BLaER1 (cell line): ENCODE results near the gene TRPV3.

Experiments
- H3K27ac ChIP-seq: shearing (Covaris generic); formaldehyde crosslinking; 2 replicates; pipeline ENCODE4 v1.8.1; 2022
- H3K27me3 ChIP-seq: shearing (Covaris generic); formaldehyde crosslinking; 2 replicates; pipeline ENCODE4 v1.8.1; 2022
- H3K36me3 ChIP-seq: shearing (Covaris generic); formaldehyde crosslinking; 2 replicates; pipeline ENCODE4 v1.8.1; 2022
- H3K4me1 ChIP-seq: shearing (Covaris generic); formaldehyde crosslinking; 2 replicates; pipeline ENCODE4 v1.8.1; 2022
- H3K4me2 ChIP-seq: shearing (Covaris generic); formaldehyde crosslinking; 2 replicates; pipeline ENCODE4 v1.8.1; 2022
- H3K4me3 ChIP-seq: shearing (Covaris generic); formaldehyde crosslinking; 2 replicates; pipeline ENCODE4 v1.8.1; 2022
- H3K9ac ChIP-seq: shearing (Covaris generic); formaldehyde crosslinking; 2 replicates; pipeline ENCODE4 v1.8.1; 2022
- H3K9me3 ChIP-seq: shearing (Covaris generic); formaldehyde crosslinking; 2 replicates; pipeline ENCODE4 v1.8.1; 2022
- H4K20me1 ChIP-seq: shearing (Covaris generic); formaldehyde crosslinking; 2 replicates; pipeline ENCODE4 v1.8.1; 2022
- Cebpa-rat ChIP-seq: shearing (Covaris generic); IDR thresholded peaks from 2 replicates; pipeline ENCODE4 v1.8.1; 2022

The TRPV3 gene

GRCh38 chr17:3549610-3550162 is 7.9 kb downstream of the TRPV3 start:
- Histone ChIP-seq H3K27ac (no peak overlapping the region), H3K4me2 (no peak overlapping the region), H3K36me3 (no peaks in the 10 kb centered on the region), H3K27me3 (no peaks in the 10 kb centered on the region), H3K4me1 (peaks cover 7% of the 10 kb centered on the region), H3K4me3 (no peak overlapping the region), H3K9me3 (no peaks in the 10 kb centered on the region), H4K20me1 (no peaks in the 10 kb centered on the region), H3K9ac (no peak overlapping the region)
- TF ChIP-seq Cebpa-rat: no peak

GRCh38 chr17:3547628-3548027 is 10.0 kb downstream of the TRPV3 start:
- Histone ChIP-seq H3K27ac (no peak overlapping the region), H3K4me2 (no peak overlapping the region), H3K9me3 (no peaks in the 10 kb centered on the region), H3K4me1 (no peaks in the 10 kb centered on the region), H3K27me3 (no peaks in the 10 kb centered on the region), H3K9ac (no peak overlapping the region), H3K36me3 (no peaks in the 10 kb centered on the region), H3K4me3 (no peak overlapping the region), H4K20me1 (no peaks in the 10 kb centered on the region)
- no peak for TF ChIP-seq Cebpa-rat

- Histone ChIP-seq H3K4me3 (no peak overlapping the region), H3K27me3 (no peaks in the 10 kb centered on the region), H3K27ac (no peak overlapping the region), H4K20me1 (no peaks in the 10 kb centered on the region), H3K4me2 (no peak overlapping the region), H3K36me3 (no peaks in the 10 kb centered on the region), H3K4me1 (no peaks in the 10 kb centered on the region), H3K9me3 (no peaks in the 10 kb centered on the region), H3K9ac (no peak overlapping the region)
- no peak for TF ChIP-seq Cebpa-rat
These were observed 10.6 kb downstream of the TRPV3 start for GRCh38 chr17:3546997-3547396.

- H3K4me1 ChIP-seq: no peaks in the 10 kb centered on the region
- no peak for TF ChIP-seq Cebpa-rat
- no peak overlapping the region for H3K4me2 ChIP-seq
- no peaks in the 10 kb centered on the region for H3K27me3 ChIP-seq
- H3K9ac ChIP-seq: no peak overlapping the region
- no peak overlapping the region for H3K27ac ChIP-seq
- no peaks in the 10 kb centered on the region for H3K9me3 ChIP-seq
- H3K4me3 ChIP-seq: no peak overlapping the region
- H4K20me1 ChIP-seq: no peaks in the 10 kb centered on the region
- H3K36me3 ChIP-seq: no peaks in the 10 kb centered on the region
These were observed 11.1 kb downstream of the TRPV3 start for GRCh38 chr17:3546521-3546920.

- no peak for TF ChIP-seq Cebpa-rat
- no peak overlapping the region for H3K27ac ChIP-seq
- H3K9ac ChIP-seq: no peak overlapping the region
- H4K20me1 ChIP-seq: no peaks in the 10 kb centered on the region
- H3K4me3 ChIP-seq: no peak overlapping the region
- peaks cover 3% of the 10 kb centered on the region; the same call in 1 of the 2 replicates for H3K4me1 ChIP-seq
- no peaks in the 10 kb centered on the region for H3K27me3 ChIP-seq
- no peaks in the 10 kb centered on the region for H3K36me3 ChIP-seq
- H3K4me2 ChIP-seq: no peak overlapping the region
- H3K9me3 ChIP-seq: no peaks in the 10 kb centered on the region
These were observed 12.5 kb downstream of the TRPV3 start for GRCh38 chr17:3545151-3545550.

GRCh38 chr17:3544365-3544764 is 13.2 kb downstream of the TRPV3 start:
- Histone ChIP-seq H4K20me1 (no peaks in the 10 kb centered on the region), H3K4me3 (no peak overlapping the region), H3K9me3 (no peaks in the 10 kb centered on the region), H3K27me3 (no peaks in the 10 kb centered on the region), H3K9ac (no peak overlapping the region), H3K27ac (no peak overlapping the region), H3K4me2 (no peak overlapping the region), H3K36me3 (no peaks in the 10 kb centered on the region), H3K4me1 (peaks cover 6% of the 10 kb centered on the region; the same call in 1 of the 2 replicates)
- TF ChIP-seq Cebpa-rat: no peak

GRCh38 chr17:3543453-3543852 is 14.2 kb downstream of the TRPV3 start:
- Histone ChIP-seq H3K27me3 (no peaks in the 10 kb centered on the region), H3K4me2 (no peak overlapping the region), H3K4me3 (no peak overlapping the region), H4K20me1 (no peaks in the 10 kb centered on the region), H3K9ac (no peak overlapping the region), H3K4me1 (peaks cover 6% of the 10 kb centered on the region; the same call in 1 of the 2 replicates), H3K36me3 (no peaks in the 10 kb centered on the region), H3K9me3 (no peaks in the 10 kb centered on the region), H3K27ac (no peak overlapping the region)
- TF ChIP-seq Cebpa-rat: no peak

GRCh38 chr17:3542410-3543088 is 15.1 kb downstream of the TRPV3 start:
- no peak overlapping the region for H3K27ac ChIP-seq
- no peaks in the 10 kb centered on the region for H3K36me3 ChIP-seq

GRCh38 chr17:3539881-3540540 is 17.6 kb downstream of the TRPV3 start:
- Histone ChIP-seq H3K9ac (no peak overlapping the region), H3K36me3 (no peaks in the 10 kb centered on the region), H3K9me3 (no peaks in the 10 kb centered on the region), H3K4me3 (no peak overlapping the region), H3K27me3 (no peaks in the 10 kb centered on the region), H3K4me1 (peaks cover 6% of the 10 kb centered on the region; the same call in 1 of the 2 replicates), H3K4me2 (no peak overlapping the region), H3K27ac (no peak overlapping the region; the same call in 1 of the 2 replicates), H4K20me1 (no peaks in the 10 kb centered on the region)
- no peak for TF ChIP-seq Cebpa-rat

More at GRCh38 chr17:3542410-3543088, 15.1 kb downstream of the TRPV3 start:
- Histone ChIP-seq H3K4me2 (no peak overlapping the region), H3K4me1 (peaks cover 6% of the 10 kb centered on the region; the same call in 1 of the 2 replicates), H3K9ac (no peak overlapping the region), H3K4me3 (no peak overlapping the region), H3K9me3 (no peaks in the 10 kb centered on the region), H3K27me3 (no peaks in the 10 kb centered on the region), H4K20me1 (no peaks in the 10 kb centered on the region)
- TF ChIP-seq Cebpa-rat: no peak

- H3K4me3 ChIP-seq: no peak overlapping the region
- no peak overlapping the region for H3K27ac ChIP-seq
- H3K9ac ChIP-seq: no peak overlapping the region
- H3K9me3 ChIP-seq: no peaks in the 10 kb centered on the region
- H4K20me1 ChIP-seq: no peaks in the 10 kb centered on the region
- peaks cover 19% of the 10 kb centered on the region; the same call in 1 of the 2 replicates for H3K4me1 ChIP-seq
- no peak overlapping the region for H3K4me2 ChIP-seq
- TF ChIP-seq Cebpa-rat: no peak
- H3K27me3 ChIP-seq: no peaks in the 10 kb centered on the region
- no peaks in the 10 kb centered on the region for H3K36me3 ChIP-seq
These were observed 20.9 kb downstream of the TRPV3 start for GRCh38 chr17:3536716-3537115.
